HEK293 (cell line): ENCODE results near the gene LRRC49.

ENCODE experiments used
- GLI4 ChIP-seq: fragments of 450-650 bp; formaldehyde crosslinking; IDR thresholded peaks from 2 replicates; pipeline ENCODE4 v1.5.1; 2016; ENCODE audit warnings: missing biosample characterization, missing genetic modification characterization
- GLIS2 ChIP-seq: fragments of 450-650 bp; formaldehyde crosslinking; IDR thresholded peaks from 2 replicates; pipeline ENCODE4 v1.5.1; 2016; ENCODE audit warnings: missing biosample characterization, missing genetic modification characterization
- OSR2 ChIP-seq: fragments of 450-650 bp; formaldehyde crosslinking; IDR thresholded peaks from 2 replicates; pipeline ENCODE4 v1.5.1; 2016; ENCODE audit warnings: missing biosample characterization, missing genetic modification characterization
- SCRT2 ChIP-seq: fragments of 450-650 bp; formaldehyde crosslinking; IDR thresholded peaks from 2 replicates; pipeline ENCODE4 v1.5.1; 2016; ENCODE audit warnings: missing biosample characterization, missing genetic modification characterization
- TRIM28 ChIP-seq: IDR thresholded peaks from 2 replicates; pipeline ENCODE4 v1.6.1; 2011; ENCODE audit warnings: low read length, control low read depth, borderline replicate concordance
- ZBTB21 ChIP-seq: fragments of 450-650 bp; formaldehyde crosslinking; IDR thresholded peaks from 2 replicates; pipeline ENCODE4 v1.5.1; 2017; ENCODE audit warnings: missing biosample characterization, missing genetic modification characterization
- ZFP69B ChIP-seq: fragments of 450-650 bp; formaldehyde crosslinking; IDR thresholded peaks from 2 replicates; pipeline ENCODE4 v1.5.1; 2016; ENCODE audit warnings: missing biosample characterization, missing genetic modification characterization
- ZIC2 ChIP-seq: fragments of 450-650 bp; formaldehyde crosslinking; IDR thresholded peaks from 2 replicates; pipeline ENCODE4 v1.5.1; 2016; ENCODE audit warnings: missing biosample characterization, missing genetic modification characterization
- ZNF140 ChIP-seq: fragments of 450-650 bp; formaldehyde crosslinking; IDR thresholded peaks from 2 replicates; pipeline ENCODE4 v1.5.1; 2016; ENCODE audit warnings: missing biosample characterization, missing genetic modification characterization
- ZNF18 ChIP-seq: fragments of 450-650 bp; formaldehyde crosslinking; IDR thresholded peaks from 2 replicates; pipeline ENCODE4 v1.5.1; 2016; ENCODE audit warnings: missing biosample characterization, missing genetic modification characterization
- ZNF211 ChIP-seq: fragments of 450-650 bp; formaldehyde crosslinking; IDR thresholded peaks from 2 replicates; pipeline ENCODE4 v1.5.1; 2016; ENCODE audit warnings: low read depth, missing biosample characterization, missing genetic modification characterization
- ZNF221 ChIP-seq: fragments of 450-650 bp; formaldehyde crosslinking; IDR thresholded peaks from 2 replicates; pipeline ENCODE4 v1.5.1; 2017; ENCODE audit warnings: missing biosample characterization, missing genetic modification characterization, borderline replicate concordance
- ZNF280C ChIP-seq: fragments of 450-650 bp; formaldehyde crosslinking; IDR thresholded peaks from 2 replicates; pipeline ENCODE4 v1.5.1; 2016; ENCODE audit warnings: missing biosample characterization, missing genetic modification characterization
- ZNF366 ChIP-seq: fragments of 450-650 bp; formaldehyde crosslinking; conservative IDR thresholded peaks from 2 replicates; pipeline ENCODE4 v1.5.1; 2016; ENCODE audit warnings: missing biosample characterization, missing genetic modification characterization
- ZNF433 ChIP-seq: fragments of 450-650 bp; formaldehyde crosslinking; IDR thresholded peaks from 2 replicates; pipeline ENCODE4 v1.5.1; 2016; ENCODE audit warnings: missing biosample characterization, missing genetic modification characterization, low read depth
- ZNF510 ChIP-seq: fragments of 450-650 bp; formaldehyde crosslinking; IDR thresholded peaks from 2 replicates; pipeline ENCODE4 v1.5.1; 2018; ENCODE audit warnings: mild to moderate bottlenecking, missing genetic modification characterization, missing biosample characterization; ENCODE audit not compliant: insufficient replicate concordance
- ZNF518A ChIP-seq: fragments of 450-650 bp; formaldehyde crosslinking; conservative IDR thresholded peaks from 2 replicates; pipeline ENCODE4 v1.5.1; 2016; ENCODE audit warnings: low read depth, missing biosample characterization, missing genetic modification characterization
- ZNF530 ChIP-seq: fragments of 450-650 bp; formaldehyde crosslinking; IDR thresholded peaks from 2 replicates; pipeline ENCODE4 v1.5.1; 2016; ENCODE audit warnings: low read depth, missing biosample characterization, missing genetic modification characterization
- ZNF585B ChIP-seq: fragments of 450-650 bp; formaldehyde crosslinking; IDR thresholded peaks from 2 replicates; pipeline ENCODE4 v1.5.1; 2016; ENCODE audit warnings: missing biosample characterization, missing genetic modification characterization
- ZNF610 ChIP-seq: fragments of 450-650 bp; formaldehyde crosslinking; IDR thresholded peaks from 2 replicates; pipeline ENCODE4 v1.5.1; 2016; ENCODE audit warnings: missing biosample characterization, missing genetic modification characterization, borderline replicate concordance
- ZNF629 ChIP-seq: fragments of 450-650 bp; formaldehyde crosslinking; IDR thresholded peaks from 2 replicates; pipeline ENCODE4 v1.5.1; 2017; ENCODE audit warnings: missing biosample characterization, missing genetic modification characterization
- ZNF670 ChIP-seq: fragments of 450-650 bp; formaldehyde crosslinking; IDR thresholded peaks from 2 replicates; pipeline ENCODE4 v1.5.1; 2016; ENCODE audit warnings: missing biosample characterization, missing genetic modification characterization, low read depth
- ZNF747 ChIP-seq: fragments of 450-650 bp; formaldehyde crosslinking; IDR thresholded peaks from 2 replicates; pipeline ENCODE4 v1.5.1; 2016; ENCODE audit warnings: missing biosample characterization, missing genetic modification characterization
- ZNF76 ChIP-seq: fragments of 450-650 bp; formaldehyde crosslinking; IDR thresholded peaks from 2 replicates; pipeline ENCODE4; 2016; ENCODE audit warnings: low read depth, missing biosample characterization, missing genetic modification characterization, borderline replicate concordance
- TF ChIP-seq, protein P1 (sequence below): fragments of 450-650 bp; IDR thresholded peaks from 2 replicates; pipeline ENCODE4 v1.5.1; 2018; ENCODE audit warnings: missing biosample characterization, mild to moderate bottlenecking, missing genetic modification characterization
- TF ChIP-seq, protein P2 (sequence below): fragments of 450-650 bp; formaldehyde crosslinking; IDR thresholded peaks from 2 replicates; pipeline ENCODE4 v1.5.1; 2016; ENCODE audit warnings: missing biosample characterization, missing genetic modification characterization
- TF ChIP-seq, protein P3 (sequence below): fragments of 450-650 bp; formaldehyde crosslinking; IDR thresholded peaks from 2 replicates; pipeline ENCODE4 v1.5.1; 2016; ENCODE audit warnings: missing biosample characterization, missing genetic modification characterization

Gene LRRC49

GRCh38 chr15:71084264-71084663 is 191.6 kb downstream of the LRRC49 start (continued):
- no peak for TF ChIP-seq ZFP69B
- no peak for TF ChIP-seq OSR2 (tag by site-specific recombination)
- TF ChIP-seq, protein P1, sequence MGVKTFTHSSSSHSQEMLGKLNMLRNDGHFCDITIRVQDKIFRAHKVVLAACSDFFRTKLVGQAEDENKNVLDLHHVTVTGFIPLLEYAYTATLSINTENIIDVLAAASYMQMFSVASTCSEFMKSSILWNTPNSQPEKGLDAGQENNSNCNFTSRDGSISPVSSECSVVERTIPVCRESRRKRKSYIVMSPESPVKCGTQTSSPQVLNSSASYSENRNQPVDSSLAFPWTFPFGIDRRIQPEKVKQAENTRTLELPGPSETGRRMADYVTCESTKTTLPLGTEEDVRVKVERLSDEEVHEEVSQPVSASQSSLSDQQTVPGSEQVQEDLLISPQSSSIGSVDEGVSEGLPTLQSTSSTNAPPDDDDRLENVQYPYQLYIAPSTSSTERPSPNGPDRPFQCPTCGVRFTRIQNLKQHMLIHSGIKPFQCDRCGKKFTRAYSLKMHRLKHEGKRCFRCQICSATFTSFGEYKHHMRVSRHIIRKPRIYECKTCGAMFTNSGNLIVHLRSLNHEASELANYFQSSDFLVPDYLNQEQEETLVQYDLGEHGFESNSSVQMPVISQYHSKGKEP: no peak
- TF ChIP-seq, protein P2, sequence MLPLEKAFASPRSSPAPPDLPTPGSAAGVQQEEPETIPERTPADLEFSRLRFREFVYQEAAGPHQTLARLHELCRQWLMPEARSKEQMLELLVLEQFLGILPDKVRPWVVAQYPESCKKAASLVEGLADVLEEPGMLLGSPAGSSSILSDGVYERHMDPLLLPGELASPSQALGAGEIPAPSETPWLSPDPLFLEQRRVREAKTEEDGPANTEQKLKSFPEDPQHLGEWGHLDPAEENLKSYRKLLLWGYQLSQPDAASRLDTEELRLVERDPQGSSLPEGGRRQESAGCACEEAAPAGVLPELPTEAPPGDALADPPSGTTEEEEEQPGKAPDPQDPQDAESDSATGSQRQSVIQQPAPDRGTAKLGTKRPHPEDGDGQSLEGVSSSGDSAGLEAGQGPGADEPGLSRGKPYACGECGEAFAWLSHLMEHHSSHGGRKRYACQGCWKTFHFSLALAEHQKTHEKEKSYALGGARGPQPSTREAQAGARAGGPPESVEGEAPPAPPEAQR (tag by site-specific recombination): no peak
- no peak for TF ChIP-seq GLI4 (tag by site-specific recombination)
- TF ChIP-seq ZNF18: peak; percentile 52; the same call in 1 of the 2 replicates
- TF ChIP-seq ZBTB21 (tag by site-specific recombination): peak; percentile 74
- no peak for TF ChIP-seq SCRT2
- TF ChIP-seq ZNF221: peak; percentile 49; the same call in 1 of the 2 replicates
- TF ChIP-seq ZNF76 (tag by site-specific recombination): no peak
- peak; percentile 54; the same call in 1 of the 2 replicates for TF ChIP-seq ZNF585B (tag by site-specific recombination)
- 0 out of 2 replicates have a peak, but pooled peaks have one; percentile 34 for TF ChIP-seq ZNF610 (tag by site-specific recombination)
- no peak for TF ChIP-seq ZNF670 (tag by site-specific recombination)
- TF ChIP-seq ZNF433 (tag by site-specific recombination): peak; percentile 97
- peak; percentile 93 for TF ChIP-seq ZNF510 (tag by site-specific recombination)
- TF ChIP-seq ZNF530 (tag by site-specific recombination): peak; percentile 87; the same call in 1 of the 2 replicates
- TF ChIP-seq, protein P3, sequence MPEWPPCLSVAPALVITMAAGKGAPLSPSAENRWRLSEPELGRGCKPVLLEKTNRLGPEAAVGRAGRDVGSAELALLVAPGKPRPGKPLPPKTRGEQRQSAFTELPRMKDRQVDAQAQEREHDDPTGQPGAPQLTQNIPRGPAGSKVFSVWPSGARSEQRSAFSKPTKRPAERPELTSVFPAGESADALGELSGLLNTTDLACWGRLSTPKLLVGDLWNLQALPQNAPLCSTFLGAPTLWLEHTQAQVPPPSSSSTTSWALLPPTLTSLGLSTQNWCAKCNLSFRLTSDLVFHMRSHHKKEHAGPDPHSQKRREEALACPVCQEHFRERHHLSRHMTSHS (tag by site-specific recombination): no peak
- peak; percentile 93 for TF ChIP-seq ZNF140 (tag by site-specific recombination)
- peak; percentile 73 for TF ChIP-seq ZNF629 (tag by site-specific recombination)
- TF ChIP-seq ZIC2 (tag by site-specific recombination): no peak
- TF ChIP-seq ZNF747 (tag by site-specific recombination): no peak
- no peak for TF ChIP-seq GLIS2 (tag by site-specific recombination)
- TF ChIP-seq TRIM28: no peak
- no peak for TF ChIP-seq ZNF366
- no peak for TF ChIP-seq ZNF280C (tag by site-specific recombination)
- TF ChIP-seq ZNF518A (tag by site-specific recombination): peak; percentile 98
- no peak for TF ChIP-seq ZNF211
